ENCODE results near the gene DHRS7B. TPM values are rescaled to one million over a fixed set of nuclear protein-coding genes. Genes with fewer than 3 reads are reported as not detected.

The DHRS7B gene
- total RNA-seq, 1 donor from 2014 or later = 11.8 TPM

- TF ChIP-seq CTCF (IDR thresholded peaks at IDR 0.05) = no peak
- H3K36me3 Mint-ChIP-seq (ENCODE audit: low read depth) = peaks cover 56% of the 10 kb centered on the region
- H3K4me1 Mint-ChIP-seq = no peaks in the 10 kb centered on the region
- H3K27me3 Mint-ChIP-seq = no peaks in the 10 kb centered on the region
- intact Hi-C loops (cut with micrococcal nuclease) = no loop called here
- POLR2A ChIA-PET = no interaction called here
- DNase-seq (no peak), ATAC-seq (ENCODE audit: low read depth) (no peak)
- no peak overlapping the region for H3K27ac Mint-ChIP-seq
- no peaks in the 10 kb centered on the region for H3K9me3 Mint-ChIP-seq
- CTCF ChIA-PET = no interaction called here
- H3K4me3 Mint-ChIP-seq = no peak overlapping the region
These were observed 57.8 kb downstream of the DHRS7B start for GRCh38 chr17:21184570-21184969.

GRCh38 chr17:21185061-21185460, 58.3 kb downstream of the DHRS7B start:
- H3K27me3 Mint-ChIP-seq = no peaks in the 10 kb centered on the region
- DNase-seq (no peak), ATAC-seq (ENCODE audit: low read depth) (no peak)
- H3K9me3 Mint-ChIP-seq = no peaks in the 10 kb centered on the region
- H3K36me3 Mint-ChIP-seq (ENCODE audit: low read depth) = peaks cover 56% of the 10 kb centered on the region
- POLR2A ChIA-PET = no interaction called here
- intact Hi-C loops (cut with micrococcal nuclease) = no loop called here
- H3K4me3 Mint-ChIP-seq = no peak overlapping the region
- H3K4me1 Mint-ChIP-seq = no peaks in the 10 kb centered on the region
- CTCF ChIA-PET = no interaction called here
- TF ChIP-seq CTCF (IDR thresholded peaks at IDR 0.05) = no peak
- no peak overlapping the region for H3K27ac Mint-ChIP-seq

- Mint-ChIP-seq H3K27ac (no peak overlapping the region), H3K4me1 (no peaks in the 10 kb centered on the region), H3K4me3 (no peak overlapping the region), H3K27me3 (no peaks in the 10 kb centered on the region), H3K9me3 (no peaks in the 10 kb centered on the region), H3K36me3 (ENCODE audit: low read depth) (peaks cover 64% of the 10 kb centered on the region)
- ATAC-seq (ENCODE audit: low read depth) (no peak), DNase-seq (no peak)
- intact Hi-C loops (cut with micrococcal nuclease) = no loop called here
- CTCF ChIA-PET = no interaction called here
- POLR2A ChIA-PET = no interaction called here
- TF ChIP-seq CTCF (IDR thresholded peaks at IDR 0.05) = no peak
These were observed 59.8 kb downstream of the DHRS7B start for GRCh38 chr17:21186399-21187187.

GRCh38 chr17:21189361-21189760, 62.6 kb downstream of the DHRS7B start:
- Mint-ChIP-seq H3K9me3 (no peaks in the 10 kb centered on the region), H3K36me3 (ENCODE audit: low read depth) (peaks cover 57% of the 10 kb centered on the region), H3K4me3 (no peak overlapping the region), H3K27ac (no peak overlapping the region), H3K4me1 (no peaks in the 10 kb centered on the region), H3K27me3 (no peaks in the 10 kb centered on the region)
- POLR2A ChIA-PET = no interaction called here
- DNase-seq (no peak), ATAC-seq (ENCODE audit: low read depth) (no peak)
- intact Hi-C loops (cut with micrococcal nuclease) = no loop called here
- CTCF ChIA-PET = interaction anchor here (1.6 to 2.0 kb wide), 2 partner anchors 69 to 324 kb away, joined by 3 to 5 read pairs; no protein-coding TSS in a partner anchor
- TF ChIP-seq CTCF (IDR thresholded peaks at IDR 0.05) = no peak

GRCh38 chr17:21190078-21190477, 63.3 kb downstream of the DHRS7B start:
- ChIA-PET POLR2A (no interaction called here), CTCF (interaction anchor here (1.6 to 2.0 kb wide), 2 partner anchors 69 to 323 kb away, joined by 3 to 5 read pairs; no protein-coding TSS in a partner anchor)
- no peaks in the 10 kb centered on the region for H3K9me3 Mint-ChIP-seq
- no peaks in the 10 kb centered on the region for H3K27me3 Mint-ChIP-seq
- intact Hi-C loops (cut with micrococcal nuclease) = no loop called here
- ATAC-seq (ENCODE audit: low read depth) (no peak), DNase-seq (no peak)
- no peak overlapping the region for H3K4me3 Mint-ChIP-seq
- peaks cover 50% of the 10 kb centered on the region for H3K36me3 Mint-ChIP-seq (ENCODE audit: low read depth)
- no peak overlapping the region for H3K27ac Mint-ChIP-seq
- TF ChIP-seq CTCF (IDR thresholded peaks at IDR 0.05) = no peak
- H3K4me1 Mint-ChIP-seq = no peaks in the 10 kb centered on the region
